Adrenal gland (tissue), 12 donors: Measurements from ENCODE around the gene LMCD1. TPM values are rescaled to one million over a fixed set of nuclear protein-coding genes. Genes with fewer than 3 reads are reported as not detected.
A peak's percentile ranks its signal among the peaks of the same experiment; 100 is the strongest.

ENCODE experiments used
- DNase-seq, 7 donors: peaks; one replicate each; pipeline ENCODE4 v3.0.0-alpha.2; 2019 to 2020
- H3K27ac ChIP-seq, 5 donors: fragments of 200-600 bp; sonication (generic) in 4 of 5; 1 replicate in 3 of 5; 2 replicates in 2 of 5; pipeline versions ENCODE4 v1.5.1 to v1.8.0; 2016 to 2020; ENCODE audit warnings: mild to moderate bottlenecking in 1 of 5
- H3K27me3 ChIP-seq: fragments of 200-600 bp; 2 replicates; pipeline ENCODE4 v1.8.0; 2021
- H3K36me3 ChIP-seq, 2 donors: fragments of 200-600 bp; replicated peaks in 1 of 2; 1 replicate in 1 of 2; 2 replicates in 1 of 2; pipeline versions ENCODE4 v1.5.1 to v1.8.0; 2018 to 2022
- H3K4me1 ChIP-seq, 2 donors: fragments of 200-600 bp; replicated peaks in 1 of 2; 1 replicate in 1 of 2; 2 replicates in 1 of 2; pipeline versions ENCODE4 v1.5.1 to v1.8.0; 2018 to 2021
- H3K4me3 ChIP-seq, 4 donors: fragments of 200-600 bp; sonication (generic) in 3 of 4; one replicate each; pipeline ENCODE4 v1.5.1; 2016 to 2018
- H3K9me3 ChIP-seq, 3 donors: fragments of 200-600 bp; sonication (generic) in 1 of 3; replicated peaks in 1 of 3; 1 replicate in 2 of 3; 2 replicates in 1 of 3; pipeline versions ENCODE4 v1.5.1 to v1.8.0; 2016 to 2021
- POLR2A ChIP-seq, 2 donors: fragments of 450-650 bp; IDR thresholded peaks; one replicate each; pipeline ENCODE4 v1.6.1; 2017; ENCODE audit warnings: antibody characterized with exemption in 2 of 2, mild to moderate bottlenecking in 2 of 2, moderate library complexity in 1 of 2
- WGBS, 4 donors: extraction: QIAGEN DNeasy Blood & Tissue Kit in 2 of 4; methylation state at CpG; one replicate each; pipeline versions ENCODE4 v1.1.5 to v1.1.7; 2013 to 2017; 5-methylcytosine and 5-hydroxymethylcytosine counted together
- intact Hi-C, 2 donors: fragments of 100-400 bp; cut with DNase I; formaldehyde crosslinking; loops; one replicate each; pipeline versions ENCODE4 v1.14.1 to v1.15.0; 2022 to 2023
- polyA plus RNA-seq, 3 donors: library from polyadenylated mRNA; stranded (reverse); fragments of 200-250 nt in 2 of 3; fragments of 350-450 nt in 1 of 3; fragmentation: Illumina TruSeq in 1 of 3; extraction: RNeasy Lipid Tissue Mini Kit (QIAGEN cat#74804) in 1 of 3; gene quantifications; one replicate each; pipeline ENCODE4 v1.2.3, GENCODE V29; 2013 to 2014
- total RNA-seq, 9 donors: library from RNA; depleted of rRNA in 4 of 9; stranded (reverse); fragments of >200 nt in 4 of 9; fragments of 120-200 nt in 1 of 9; fragmentation: NEBNext Ultra II Directional in 1 of 9; extraction: Animal tissue kit (Norgen Biotek cat#: 25700) in 1 of 9; gene quantifications; one replicate each; pipeline versions ENCODE4 v1.1.0 to v1.2.4, GENCODE V29; 2013 to 2023
- TF ChIP-seq, protein P1 (sequence below), 6 experiments: fragments of 450-650 bp in 4 of 6; fragments of 200-600 bp in 2 of 6; sonication (generic) in 1 of 6; IDR thresholded peaks; 1 replicate in 5 of 6; 2 replicates in 1 of 6; pipeline versions ENCODE4 v1.5.1 to v1.8.0; 2016 to 2021; ENCODE audit warnings: antibody characterized with exemption in 6 of 6, mild to moderate bottlenecking in 2 of 6, moderate library complexity in 1 of 6
- donor health status: healthy with polysubstance abuse.
- donor health status: Bipolar disorder and iron deficiency.
- donor health status: DM: yes; HTN: yes; CAD: no.
- donor health status: DM: no; HTN: no; CAD: no.
- donor health status: DM: no; HTN: no; CAD: no.
- donor health status: DM: yes; HTN: yes; CAD: no.

The LMCD1 gene
- total and polyA plus RNA-seq, 12 donors, result 4.8 to 26.5 (median 16.1) TPM

DNA sequence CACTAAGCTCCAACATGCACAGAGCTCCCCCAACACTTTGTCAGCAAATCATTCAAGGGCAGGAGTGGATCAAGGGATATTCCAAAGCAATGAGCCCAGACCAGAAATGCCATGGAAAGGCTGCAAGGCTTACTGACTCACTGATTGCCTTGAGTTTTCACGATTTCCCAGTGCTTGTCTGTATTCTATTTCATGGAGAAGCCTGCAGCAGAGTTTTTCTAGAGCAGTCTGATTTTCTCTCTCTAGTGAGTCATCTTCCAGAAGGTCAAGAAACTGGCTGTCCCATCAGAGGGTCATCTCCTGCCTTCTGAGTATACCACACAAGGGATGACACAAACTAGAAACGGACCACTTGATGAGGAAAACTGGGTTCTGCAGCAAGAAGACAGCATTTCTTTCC lies 16.5 kb downstream of the LMCD1 start:
- 23 to 69% (median 39%) methylated on average over 2 of the region's 2 CpGs for WGBS, 4 donors
- no peak for TF ChIP-seq POLR2A (IDR thresholded peaks at IDR 0.05)
- TF ChIP-seq, protein P1, sequence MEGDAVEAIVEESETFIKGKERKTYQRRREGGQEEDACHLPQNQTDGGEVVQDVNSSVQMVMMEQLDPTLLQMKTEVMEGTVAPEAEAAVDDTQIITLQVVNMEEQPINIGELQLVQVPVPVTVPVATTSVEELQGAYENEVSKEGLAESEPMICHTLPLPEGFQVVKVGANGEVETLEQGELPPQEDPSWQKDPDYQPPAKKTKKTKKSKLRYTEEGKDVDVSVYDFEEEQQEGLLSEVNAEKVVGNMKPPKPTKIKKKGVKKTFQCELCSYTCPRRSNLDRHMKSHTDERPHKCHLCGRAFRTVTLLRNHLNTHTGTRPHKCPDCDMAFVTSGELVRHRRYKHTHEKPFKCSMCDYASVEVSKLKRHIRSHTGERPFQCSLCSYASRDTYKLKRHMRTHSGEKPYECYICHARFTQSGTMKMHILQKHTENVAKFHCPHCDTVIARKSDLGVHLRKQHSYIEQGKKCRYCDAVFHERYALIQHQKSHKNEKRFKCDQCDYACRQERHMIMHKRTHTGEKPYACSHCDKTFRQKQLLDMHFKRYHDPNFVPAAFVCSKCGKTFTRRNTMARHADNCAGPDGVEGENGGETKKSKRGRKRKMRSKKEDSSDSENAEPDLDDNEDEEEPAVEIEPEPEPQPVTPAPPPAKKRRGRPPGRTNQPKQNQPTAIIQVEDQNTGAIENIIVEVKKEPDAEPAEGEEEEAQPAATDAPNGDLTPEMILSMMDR (IDR thresholded peaks at IDR 0.05), result no peak
- DNase-seq, result peak in 4 of 7 donors; percentile 27 to 56 (median 44)
- Histone ChIP-seq H3K36me3 (no peaks in the 10 kb centered on the region), H3K27me3 (no peaks in the 10 kb centered on the region), H3K4me3 (no peak overlapping the region), H3K9me3 (no peaks in the 10 kb centered on the region), H3K27ac (peak overlapping the region in 3 of 5 donors; percentile 2 to 59 (median 31)), H3K4me1 (peaks cover 5 to 33% of the 10 kb centered on the region in 2 donors)
- intact Hi-C loops, result no loop called here

DNA sequence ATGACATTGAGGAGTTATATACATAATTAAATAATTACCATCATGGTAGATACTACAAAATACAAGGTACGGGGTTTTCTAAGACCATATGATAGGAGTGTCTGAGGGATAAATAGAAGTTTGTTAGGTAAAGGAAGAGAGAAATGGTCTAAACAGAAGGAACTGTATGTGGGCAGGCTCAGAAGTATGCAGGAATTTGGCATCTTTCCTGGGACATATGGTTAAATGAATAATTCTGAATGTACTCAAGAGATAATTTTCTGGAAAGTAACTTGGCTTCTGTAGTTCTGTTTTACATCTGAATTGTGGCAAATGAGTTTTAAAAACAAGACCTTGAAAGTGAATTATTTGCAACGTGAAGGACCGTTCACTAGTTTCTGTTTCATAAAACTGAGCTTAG lies 17.5 kb downstream of the LMCD1 start:
- Histone ChIP-seq H3K27ac (peak overlapping the region in 1 of 5 donors; percentile 23), H3K4me3 (no peak overlapping the region), H3K27me3 (no peaks in the 10 kb centered on the region), H3K4me1 (peaks cover 5 to 33% of the 10 kb centered on the region in 2 donors), H3K9me3 (no peaks in the 10 kb centered on the region), H3K36me3 (no peaks in the 10 kb centered on the region)
- WGBS, 4 donors, result 48 to 59% (median 52%) methylated on average over 3 of the region's 3 CpGs
- TF ChIP-seq POLR2A (IDR thresholded peaks at IDR 0.05), result no peak
- TF ChIP-seq, protein P1 (IDR thresholded peaks at IDR 0.05), result no peak
- DNase-seq, result no peak
- intact Hi-C loops, result no loop called here

DNA sequence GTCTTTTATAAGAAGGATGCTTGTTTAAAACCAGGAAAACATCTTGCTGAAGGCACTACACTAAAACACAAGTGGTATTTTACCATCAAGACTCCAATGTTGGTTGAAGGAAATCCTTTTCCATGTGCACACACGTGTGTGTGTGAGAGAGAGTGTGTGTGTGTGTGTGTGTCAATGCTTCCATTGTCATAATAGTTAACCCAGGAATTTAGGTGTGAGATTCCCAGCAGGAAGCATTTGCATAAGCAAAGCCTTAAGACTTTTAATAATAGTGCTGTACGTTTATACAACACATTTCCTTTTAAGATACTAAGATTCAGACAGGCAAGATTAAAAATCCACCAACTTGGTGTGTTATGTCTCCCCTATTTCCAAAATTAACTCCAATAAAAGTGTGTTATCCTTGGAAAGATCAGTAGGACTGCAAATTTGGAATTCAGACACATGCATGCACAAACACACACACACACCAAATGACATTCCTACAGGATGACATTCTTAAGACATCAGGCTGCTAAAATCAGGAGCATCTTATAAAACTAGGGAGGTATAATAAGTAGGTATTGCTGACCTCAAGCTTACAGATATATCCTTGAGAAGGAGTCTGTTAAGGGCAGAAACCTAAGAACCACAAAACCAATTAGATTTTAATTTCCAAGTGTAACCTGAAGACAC lies 18.3 kb downstream of the LMCD1 start:
- Histone ChIP-seq H3K4me3 (no peak overlapping the region), H3K27ac (no peak overlapping the region), H3K27me3 (no peaks in the 10 kb centered on the region), H3K36me3 (no peaks in the 10 kb centered on the region), H3K9me3 (no peaks in the 10 kb centered on the region), H3K4me1 (peaks cover 5 to 33% of the 10 kb centered on the region in 2 donors)
- WGBS, 4 donors, result 59 to 80% (median 76%) methylated on average over 2 of the region's 2 CpGs
- TF ChIP-seq, protein P1 (IDR thresholded peaks at IDR 0.05), result no peak
- no peak for TF ChIP-seq POLR2A (IDR thresholded peaks at IDR 0.05)
- intact Hi-C loops, result no loop called here
- no peak for DNase-seq

DNA sequence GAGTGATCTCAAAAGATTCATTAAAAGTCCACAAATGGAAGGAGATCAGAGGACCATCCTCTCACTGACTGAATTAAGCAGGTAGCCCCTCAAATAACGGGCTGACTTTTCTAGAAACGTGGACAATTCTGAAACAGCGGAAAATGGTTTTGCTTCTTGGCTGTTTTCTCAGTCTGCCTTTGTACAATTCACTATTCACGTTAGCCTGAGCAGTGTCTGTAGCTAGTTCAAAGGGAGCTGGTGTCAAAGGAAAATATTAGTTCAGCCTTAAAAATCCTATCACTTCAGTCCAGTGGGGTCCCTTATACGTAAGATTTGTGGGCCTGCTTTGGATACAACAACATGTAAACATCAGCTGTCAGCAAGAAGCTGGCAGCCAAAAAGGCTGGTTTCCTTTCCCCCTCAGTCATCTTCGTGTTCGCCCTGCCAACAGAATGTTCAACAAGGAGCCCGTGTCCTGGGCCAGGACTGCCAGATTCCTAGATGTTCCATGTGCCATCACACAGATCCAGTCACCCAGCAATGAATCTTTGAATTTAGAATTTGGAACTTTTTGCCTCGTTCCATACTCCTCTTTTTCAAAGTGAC lies 19.3 kb downstream of the LMCD1 start:
- no peaks in the 10 kb centered on the region for H3K9me3 ChIP-seq
- 89 to 94% (median 93%) methylated on average over 9 of the region's 9 CpGs for WGBS, 4 donors
- TF ChIP-seq POLR2A (IDR thresholded peaks at IDR 0.05), result no peak
- TF ChIP-seq, protein P1 (IDR thresholded peaks at IDR 0.05), result no peak

More for the DNA sequence above, 19.3 kb downstream of the LMCD1 start:
- H3K36me3 ChIP-seq, result no peaks in the 10 kb centered on the region
- no peak for DNase-seq
- no peaks in the 10 kb centered on the region for H3K27me3 ChIP-seq
- intact Hi-C loops, result no loop called here
- H3K27ac ChIP-seq, result no peak overlapping the region
- H3K4me1 ChIP-seq, result peaks cover 5 to 29% of the 10 kb centered on the region in 2 donors
- H3K4me3 ChIP-seq, result no peak overlapping the region
